SK-N-SH treated with all-trans-retinoic acid at 6 μM for 48 hours (cell line): ENCODE measurements around the gene LMOD3.

Source experiments
- ATAC-seq: fragments of 200-7000 bp; cut with Tn5 transposase; 3 replicates; pipeline ENCODE4 v1.9.1; 2020; ENCODE audit warnings: mild to moderate bottlenecking, moderate library complexity
- ARNTL ChIP-seq: fragments of 450-650 bp; formaldehyde crosslinking; IDR thresholded peaks from 2 replicates; pipeline ENCODE4 v1.5.0; 2020; ENCODE audit warnings: low read depth, mild to moderate bottlenecking, moderate library complexity, borderline replicate concordance
- BACH2 ChIP-seq: fragments of 250-450 bp; sonication (Bioruptor Pico); IDR thresholded peaks from 2 replicates; pipeline ENCODE4 v1.9.0; 2021; ENCODE audit warnings: mild to moderate bottlenecking, borderline replicate concordance
- CREB5 ChIP-seq: fragments of 250-450 bp; sonication (Bioruptor Pico); IDR thresholded peaks from 2 replicates; pipeline ENCODE4 v1.5.1; 2020; ENCODE audit warnings: low read depth, mild to moderate bottlenecking, moderate library complexity
- CSDC2 ChIP-seq: fragments of 250-450 bp; sonication (Bioruptor Pico); IDR thresholded peaks from 2 replicates; pipeline ENCODE4 v1.5.0; 2020; ENCODE audit warnings: mild to moderate bottlenecking, moderate library complexity
- CSRNP3 ChIP-seq: fragments of 250-450 bp; sonication (Bioruptor Pico); IDR thresholded peaks from 2 replicates; pipeline ENCODE4 v1.5.1; 2021; ENCODE audit warnings: mild to moderate bottlenecking, moderate library complexity
- ESRRG ChIP-seq: fragments of 250-450 bp; sonication (Bioruptor Pico); IDR thresholded peaks from 2 replicates; pipeline ENCODE4 v1.6.1; 2021; ENCODE audit warnings: mild to moderate bottlenecking
- GLIS3 ChIP-seq: fragments of 250-450 bp; sonication (Bioruptor Pico); IDR thresholded peaks from 2 replicates; pipeline ENCODE4 v1.5.0; 2020; ENCODE audit warnings: mild to moderate bottlenecking, moderate library complexity
- ISL1 ChIP-seq: fragments of 250-450 bp; sonication (Bioruptor Pico); IDR thresholded peaks from 2 replicates; pipeline ENCODE4 v2.1.2; 2022; ENCODE audit warnings: mild to moderate bottlenecking, moderate library complexity
- OSR1 ChIP-seq: fragments of 250-450 bp; sonication (Bioruptor Pico); IDR thresholded peaks from 2 replicates; pipeline ENCODE4 v1.8.0; 2022; ENCODE audit warnings: moderate library complexity, mild to moderate bottlenecking, inconsistent platforms
- PPARA ChIP-seq: fragments of 250-450 bp; sonication (Bioruptor Pico); IDR thresholded peaks from 2 replicates; pipeline ENCODE4 v1.5.0; 2020; ENCODE audit warnings: mild to moderate bottlenecking, borderline replicate concordance
- RARB ChIP-seq: fragments of 250-450 bp; sonication (Bioruptor Pico); IDR thresholded peaks from 2 replicates; pipeline ENCODE4 v1.8.0; 2021; ENCODE audit warnings: mild to moderate bottlenecking, moderate library complexity
- SNAI2 ChIP-seq: fragments of 250-450 bp; sonication (Bioruptor Pico); IDR thresholded peaks from 2 replicates; pipeline ENCODE4 v1.5.0; 2020; ENCODE audit warnings: mild to moderate bottlenecking, moderate library complexity
- TCF4 ChIP-seq: fragments of 250-450 bp; sonication (Bioruptor Pico); IDR thresholded peaks from 2 replicates; pipeline ENCODE4 v1.8.0; 2021; ENCODE audit warnings: mild to moderate bottlenecking, moderate library complexity, borderline replicate concordance
- TOX ChIP-seq: fragments of 250-450 bp; sonication (Bioruptor Pico); IDR thresholded peaks from 2 replicates; pipeline ENCODE4 v1.8.0; 2021; ENCODE audit warnings: mild to moderate bottlenecking, moderate library complexity, borderline replicate concordance
- ZC3H10 ChIP-seq: fragments of 250-450 bp; sonication (Bioruptor Pico); IDR thresholded peaks from 2 replicates; pipeline ENCODE4 v1.5.1; 2021; ENCODE audit warnings: mild to moderate bottlenecking, moderate library complexity
- ZFP3 ChIP-seq: fragments of 250-450 bp; sonication (Bioruptor Pico); IDR thresholded peaks from 2 replicates; pipeline ENCODE4 v1.5.0; 2020; ENCODE audit warnings: mild to moderate bottlenecking, moderate library complexity
- ZFP30 ChIP-seq: fragments of 450-650 bp; formaldehyde crosslinking; IDR thresholded peaks from 2 replicates; pipeline ENCODE4 v1.5.0; 2022; ENCODE audit warnings: mild to moderate bottlenecking, moderate library complexity
- ZNF565 ChIP-seq: fragments of 450-650 bp; formaldehyde crosslinking; conservative IDR thresholded peaks from 2 replicates; pipeline ENCODE4 v1.5.0; 2020; ENCODE audit warnings: low read depth, mild to moderate bottlenecking, moderate library complexity
- ZNF8 ChIP-seq: fragments of 450-650 bp; formaldehyde crosslinking; IDR thresholded peaks from 2 replicates; pipeline ENCODE4 v1.5.0; 2020; ENCODE audit warnings: mild to moderate bottlenecking, moderate library complexity
- TF ChIP-seq, protein P1 (sequence below): fragments of 250-450 bp; sonication (Bioruptor Pico); IDR thresholded peaks from 2 replicates; pipeline ENCODE4 v1.8.0; 2021; ENCODE audit warnings: low read depth, mild to moderate bottlenecking, moderate library complexity, borderline replicate concordance
- TF ChIP-seq, protein P2 (sequence below): fragments of 250-450 bp; sonication (Bioruptor Pico); IDR thresholded peaks from 2 replicates; pipeline ENCODE4 v1.5.0; 2020; ENCODE audit warnings: mild to moderate bottlenecking, moderate library complexity

LMOD3 gene

DNA sequence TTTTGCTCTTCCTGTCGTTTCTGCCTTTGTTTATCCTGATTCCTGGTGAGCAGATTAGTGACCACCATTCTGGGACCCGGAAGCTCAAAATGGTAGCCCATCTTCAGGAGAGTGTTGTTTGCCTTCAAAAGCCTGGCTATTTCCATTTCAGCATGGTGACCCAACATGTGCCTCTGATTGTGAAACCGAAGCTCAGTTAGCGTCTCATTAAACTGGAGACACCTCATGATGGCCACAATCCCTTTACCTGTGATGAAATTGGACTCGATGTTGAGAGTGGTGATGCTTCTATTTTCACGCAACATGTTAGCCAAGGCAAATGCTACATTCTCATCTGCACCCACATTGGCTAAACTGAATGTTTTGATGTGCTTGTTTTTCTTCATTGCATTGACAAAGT, 3.3 kb downstream of the LMOD3 start (continued):
- TF ChIP-seq ZFP30 (CRISPR knock-in tag) (no peak), PPARA (CRISPR knock-in tag) (no peak), BACH2 (CRISPR knock-in tag) (no peak), ARNTL (CRISPR knock-in tag) (no peak), TOX (CRISPR knock-in tag) (no peak), TCF4 (CRISPR knock-in tag) (no peak), ZNF565 (CRISPR knock-in tag) (no peak), GLIS3 (CRISPR knock-in tag) (no peak), CSDC2 (no peak), ESRRG (no peak)
- TF ChIP-seq, protein P1, sequence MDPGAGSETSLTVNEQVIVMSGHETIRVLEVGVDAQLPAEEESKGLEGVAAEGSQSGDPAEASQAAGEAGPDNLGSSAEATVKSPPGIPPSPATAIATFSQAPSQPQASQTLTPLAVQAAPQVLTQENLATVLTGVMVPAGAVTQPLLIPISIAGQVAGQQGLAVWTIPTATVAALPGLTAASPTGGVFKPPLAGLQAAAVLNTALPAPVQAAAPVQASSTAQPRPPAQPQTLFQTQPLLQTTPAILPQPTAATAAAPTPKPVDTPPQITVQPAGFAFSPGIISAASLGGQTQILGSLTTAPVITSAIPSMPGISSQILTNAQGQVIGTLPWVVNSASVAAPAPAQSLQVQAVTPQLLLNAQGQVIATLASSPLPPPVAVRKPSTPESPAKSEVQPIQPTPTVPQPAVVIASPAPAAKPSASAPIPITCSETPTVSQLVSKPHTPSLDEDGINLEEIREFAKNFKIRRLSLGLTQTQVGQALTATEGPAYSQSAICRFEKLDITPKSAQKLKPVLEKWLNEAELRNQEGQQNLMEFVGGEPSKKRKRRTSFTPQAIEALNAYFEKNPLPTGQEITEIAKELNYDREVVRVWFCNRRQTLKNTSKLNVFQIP (CRISPR knock-in tag) = no peak

DNA sequence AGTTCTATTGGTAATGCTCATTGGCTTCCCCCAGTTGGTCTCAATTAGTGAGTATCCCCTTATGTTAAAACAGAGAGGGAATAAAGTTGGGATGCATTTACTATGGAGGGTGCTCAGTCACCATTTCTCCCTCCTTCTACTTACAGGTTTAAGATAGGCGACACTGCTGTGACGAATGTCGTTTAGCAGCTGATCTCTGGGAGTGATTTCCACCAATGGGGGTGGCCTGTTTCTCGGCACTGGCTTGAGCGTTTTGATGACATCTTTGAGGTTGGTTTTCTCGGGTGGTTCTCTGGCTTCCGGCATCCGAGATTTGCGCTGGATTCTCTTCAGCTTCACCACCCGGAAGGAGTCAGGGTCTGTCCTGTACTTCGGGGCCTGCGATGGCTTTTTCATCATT, 3.8 kb downstream of the LMOD3 start:
- no peak for TF ChIP-seq ZFP3
- TF ChIP-seq, protein P2, sequence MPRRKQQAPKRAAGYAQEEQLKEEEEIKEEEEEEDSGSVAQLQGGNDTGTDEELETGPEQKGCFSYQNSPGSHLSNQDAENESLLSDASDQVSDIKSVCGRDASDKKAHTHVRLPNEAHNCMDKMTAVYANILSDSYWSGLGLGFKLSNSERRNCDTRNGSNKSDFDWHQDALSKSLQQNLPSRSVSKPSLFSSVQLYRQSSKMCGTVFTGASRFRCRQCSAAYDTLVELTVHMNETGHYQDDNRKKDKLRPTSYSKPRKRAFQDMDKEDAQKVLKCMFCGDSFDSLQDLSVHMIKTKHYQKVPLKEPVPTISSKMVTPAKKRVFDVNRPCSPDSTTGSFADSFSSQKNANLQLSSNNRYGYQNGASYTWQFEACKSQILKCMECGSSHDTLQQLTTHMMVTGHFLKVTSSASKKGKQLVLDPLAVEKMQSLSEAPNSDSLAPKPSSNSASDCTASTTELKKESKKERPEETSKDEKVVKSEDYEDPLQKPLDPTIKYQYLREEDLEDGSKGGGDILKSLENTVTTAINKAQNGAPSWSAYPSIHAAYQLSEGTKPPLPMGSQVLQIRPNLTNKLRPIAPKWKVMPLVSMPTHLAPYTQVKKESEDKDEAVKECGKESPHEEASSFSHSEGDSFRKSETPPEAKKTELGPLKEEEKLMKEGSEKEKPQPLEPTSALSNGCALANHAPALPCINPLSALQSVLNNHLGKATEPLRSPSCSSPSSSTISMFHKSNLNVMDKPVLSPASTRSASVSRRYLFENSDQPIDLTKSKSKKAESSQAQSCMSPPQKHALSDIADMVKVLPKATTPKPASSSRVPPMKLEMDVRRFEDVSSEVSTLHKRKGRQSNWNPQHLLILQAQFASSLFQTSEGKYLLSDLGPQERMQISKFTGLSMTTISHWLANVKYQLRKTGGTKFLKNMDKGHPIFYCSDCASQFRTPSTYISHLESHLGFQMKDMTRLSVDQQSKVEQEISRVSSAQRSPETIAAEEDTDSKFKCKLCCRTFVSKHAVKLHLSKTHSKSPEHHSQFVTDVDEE = no peak
- TF ChIP-seq SNAI2 = no peak
- no peak for TF ChIP-seq CSDC2
- TF ChIP-seq RARB = no peak
- TF ChIP-seq ISL1 = no peak
- no peak for TF ChIP-seq ZC3H10 (CRISPR knock-in tag)
- TF ChIP-seq CSRNP3 (CRISPR knock-in tag) = no peak
- TF ChIP-seq TCF4 (CRISPR knock-in tag) = no peak
- TF ChIP-seq, protein P1 (CRISPR knock-in tag) = no peak
- no peak for TF ChIP-seq ZNF565 (CRISPR knock-in tag)
- no peak for TF ChIP-seq OSR1 (CRISPR knock-in tag)
- TF ChIP-seq CREB5 (CRISPR knock-in tag) = no peak
- TF ChIP-seq PPARA (CRISPR knock-in tag) = no peak
- TF ChIP-seq GLIS3 (CRISPR knock-in tag) = no peak
- TF ChIP-seq ZFP30 (CRISPR knock-in tag) = no peak
- ATAC-seq = no peak

GRCh38 chr3:69116897-69117296, 5.5 kb downstream of the LMOD3 start:
- no peak for TF ChIP-seq TCF4 (CRISPR knock-in tag)
- no peak for TF ChIP-seq CREB5 (CRISPR knock-in tag)
- TF ChIP-seq RARB = no peak
- no peak for TF ChIP-seq BACH2 (CRISPR knock-in tag)
- no peak for TF ChIP-seq ZFP3
- TF ChIP-seq OSR1 (CRISPR knock-in tag) = no peak
- TF ChIP-seq PPARA (CRISPR knock-in tag) = no peak
- TF ChIP-seq ZNF8 (CRISPR knock-in tag) = no peak
- no peak for TF ChIP-seq SNAI2
- TF ChIP-seq CSRNP3 (CRISPR knock-in tag) = no peak
- TF ChIP-seq, protein P1 (CRISPR knock-in tag) = no peak

More at GRCh38 chr3:69116897-69117296, 5.5 kb downstream of the LMOD3 start:
- no peak for ATAC-seq
